ENCODE results near the gene RTP3.

DNA sequence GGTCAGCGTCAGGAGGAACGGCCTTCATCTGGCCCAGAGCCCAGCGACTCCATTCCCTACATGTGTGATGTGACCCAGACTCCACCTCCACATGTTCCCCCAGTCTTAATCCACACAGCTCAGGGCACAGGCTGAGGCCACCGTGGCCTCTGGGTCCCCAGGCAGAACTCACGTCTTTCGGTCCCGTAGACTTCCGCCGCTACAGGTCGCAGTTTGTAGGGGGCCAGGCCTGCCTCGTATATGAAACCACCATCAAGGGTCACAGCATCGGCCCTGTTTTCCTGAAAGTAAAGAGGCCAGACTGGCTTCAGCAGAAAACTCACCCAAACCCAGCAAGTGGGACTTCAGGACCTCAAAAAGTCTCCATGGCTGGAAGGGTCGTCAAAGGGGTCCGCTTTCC, 41.7 kb upstream of the RTP3 start:
- TF ChIP-seq, protein P1, sequence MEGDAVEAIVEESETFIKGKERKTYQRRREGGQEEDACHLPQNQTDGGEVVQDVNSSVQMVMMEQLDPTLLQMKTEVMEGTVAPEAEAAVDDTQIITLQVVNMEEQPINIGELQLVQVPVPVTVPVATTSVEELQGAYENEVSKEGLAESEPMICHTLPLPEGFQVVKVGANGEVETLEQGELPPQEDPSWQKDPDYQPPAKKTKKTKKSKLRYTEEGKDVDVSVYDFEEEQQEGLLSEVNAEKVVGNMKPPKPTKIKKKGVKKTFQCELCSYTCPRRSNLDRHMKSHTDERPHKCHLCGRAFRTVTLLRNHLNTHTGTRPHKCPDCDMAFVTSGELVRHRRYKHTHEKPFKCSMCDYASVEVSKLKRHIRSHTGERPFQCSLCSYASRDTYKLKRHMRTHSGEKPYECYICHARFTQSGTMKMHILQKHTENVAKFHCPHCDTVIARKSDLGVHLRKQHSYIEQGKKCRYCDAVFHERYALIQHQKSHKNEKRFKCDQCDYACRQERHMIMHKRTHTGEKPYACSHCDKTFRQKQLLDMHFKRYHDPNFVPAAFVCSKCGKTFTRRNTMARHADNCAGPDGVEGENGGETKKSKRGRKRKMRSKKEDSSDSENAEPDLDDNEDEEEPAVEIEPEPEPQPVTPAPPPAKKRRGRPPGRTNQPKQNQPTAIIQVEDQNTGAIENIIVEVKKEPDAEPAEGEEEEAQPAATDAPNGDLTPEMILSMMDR (IDR thresholded peaks at IDR 0.05; ENCODE audit: low read length), result no peak
- TF ChIP-seq EZH2 (IDR thresholded peaks at IDR 0.05; ENCODE audit: borderline replicate concordance, low read length), result no peak
